Endothelial cell of umbilical vein (primary cell): Measurements from ENCODE around the gene RAD54L. TPM values are rescaled to one million over a fixed set of nuclear protein-coding genes. Genes with fewer than 3 reads are reported as not detected.

ENCODE experiments used
- BruUV-seq: library from RNA; stranded (reverse); fragments of 400-500 nt; replicated peaks from 2 replicates; lab custom pipeline; 2021; lab: Mats Ljungman, UMichigan
- CTCF ChIA-PET: fragments of 300-600, 350-600 bp; sonication (Branson Sonifier 250); formaldehyde crosslinking; loops from one replicate; lab custom pipeline; 2021; ENCODE audit warnings: antibody characterized with exemption, inconsistent platforms; lab: Charles Lee
- POLR2A ChIA-PET: fragments of 300-600, 350-600 bp; sonication (Branson Sonifier 250); formaldehyde crosslinking; loops from one replicate; lab custom pipeline; 2021; ENCODE audit warnings: antibody characterized with exemption, inconsistent platforms; lab: Charles Lee
- DNase-seq: peaks from one replicate; pipeline ENCODE4 v3.0.0-alpha.2; 2011; ENCODE audit warnings: low read depth, low spot score
- FAIRE-seq: peaks from 2 replicates; lab custom pipeline; 2011; peaks lifted over from hg19 to GRCh38; lab: Jason Lieb, UNC
- H2AFZ ChIP-seq: 2 replicates; pipeline ENCODE4 v1.6.0; 2012; ENCODE audit warnings: low read depth, low read length, control low read depth, inconsistent platforms
- H3K27ac ChIP-seq: 2 replicates; pipeline ENCODE4 v1.5.1; 2011; ENCODE audit warnings: low read depth, mild to moderate bottlenecking, control low read depth, low read length, moderate library complexity; ENCODE audit not compliant: insufficient read depth
- H3K27me3 ChIP-seq, 2 experiments: 2 replicates each; pipeline versions ENCODE4 v1.6.0 to v1.6.1; 2011; ENCODE audit warnings: low read length in 2 of 2, mixed read lengths in 1 of 2; ENCODE audit not compliant: control insufficient read depth in 2 of 2, insufficient read depth in 2 of 2
- H3K36me3 ChIP-seq, 2 experiments: 2 replicates in 1 of 2; 3 replicates in 1 of 2; pipeline ENCODE4 v1.5.1; 2011; ENCODE audit warnings: low read length in 2 of 2, mild to moderate bottlenecking in 1 of 2, moderate library complexity in 1 of 2; ENCODE audit not compliant: control insufficient read depth in 2 of 2, insufficient read depth in 2 of 2; ENCODE audit errors: extremely low read depth in 1 of 2
- H3K4me1 ChIP-seq: 3 replicates; pipeline ENCODE4 v1.5.1; 2011; ENCODE audit warnings: mild to moderate bottlenecking, low read length; ENCODE audit not compliant: control insufficient read depth, insufficient read depth; ENCODE audit errors: extremely low read depth
- H3K4me2 ChIP-seq: 2 replicates; pipeline ENCODE4 v1.6.1; 2011; ENCODE audit warnings: low read length, control low read depth, mixed read lengths; ENCODE audit not compliant: insufficient read depth
- H3K4me3 ChIP-seq, 3 experiments: fragments of 200-600 bp in 1 of 3; sonication (generic), shearing (Covaris generic) in 1 of 3; replicated peaks in 1 of 3; 2 replicates each; pipeline ENCODE4 v1.5.1; 2011 to 2016; ENCODE audit warnings: control low read depth in 3 of 3, low read length in 3 of 3, mild to moderate bottlenecking in 2 of 3, inconsistent platforms in 1 of 3, low read depth in 1 of 3, moderate library complexity in 1 of 3; ENCODE audit not compliant: insufficient read depth in 1 of 3
- H3K79me2 ChIP-seq: 2 replicates; pipeline ENCODE4 v1.6.0; 2012; ENCODE audit warnings: low read length, inconsistent platforms; ENCODE audit not compliant: control insufficient read depth, insufficient read depth
- H3K9ac ChIP-seq: replicated peaks from 2 replicates; pipeline ENCODE3; 2011; ENCODE audit warnings: low read length, control low read depth; ENCODE audit not compliant: insufficient read depth; ENCODE audit errors: extremely low read depth
- H3K9me1 ChIP-seq: replicated peaks from 3 replicates; pipeline ENCODE4 v1.6.0; 2011; ENCODE audit warnings: mild to moderate bottlenecking, low read length; ENCODE audit not compliant: control insufficient read depth, insufficient read depth; ENCODE audit errors: extremely low read depth
- H3K9me3 ChIP-seq: replicated peaks from 2 replicates; pipeline ENCODE4 v1.5.1; 2012; ENCODE audit warnings: low read length, inconsistent platforms; ENCODE audit not compliant: control insufficient read depth, insufficient read depth
- H4K20me1 ChIP-seq: replicated peaks from 2 replicates; pipeline ENCODE3; 2011; ENCODE audit warnings: mild to moderate bottlenecking, low read length; ENCODE audit not compliant: control insufficient read depth, insufficient read depth; ENCODE audit errors: extremely low read depth
- EZH2 ChIP-seq: IDR thresholded peaks from 2 replicates; pipeline ENCODE4 v1.6.1; 2012; ENCODE audit warnings: borderline replicate concordance, low read depth, mild to moderate bottlenecking, moderate library complexity, low read length, inconsistent platforms; ENCODE audit not compliant: severe bottlenecking
- FOS ChIP-seq: IDR thresholded peaks from 2 replicates; pipeline ENCODE4 v1.6.1; 2011; ENCODE audit warnings: mild to moderate bottlenecking, low read length, moderate library complexity, borderline replicate concordance; ENCODE audit not compliant: insufficient read depth
- GATA2 ChIP-seq: IDR thresholded peaks from 2 replicates; pipeline ENCODE4 v1.7.0; 2011; ENCODE audit warnings: low read depth, mild to moderate bottlenecking, moderate library complexity, mixed read lengths, low read length; ENCODE audit not compliant: insufficient read length, insufficient read depth
- JUN ChIP-seq: IDR thresholded peaks from 2 replicates; pipeline ENCODE4 v1.6.1; 2011; ENCODE audit warnings: borderline replicate concordance, low read depth; ENCODE audit not compliant: insufficient read length, insufficient read depth
- MYC ChIP-seq: IDR thresholded peaks from one replicate; pipeline ENCODE4 v1.6.1; 2011; ENCODE audit warnings: mild to moderate bottlenecking, low read depth, low read length
- POLR2A ChIP-seq: IDR thresholded peaks from 2 replicates; pipeline ENCODE4 v1.6.1; 2012; ENCODE audit warnings: low read depth, mild to moderate bottlenecking, control low read depth, low read length
- POLR2AphosphoS5 ChIP-seq: IDR thresholded peaks from 2 replicates; pipeline ENCODE4 v1.6.1; 2012; ENCODE audit warnings: low read depth, mild to moderate bottlenecking, control low read depth, low read length, moderate library complexity; ENCODE audit not compliant: insufficient read depth
- dilution Hi-C: fragments of 300-500 bp; cut with MboI; formaldehyde crosslinking; loops from one replicate; pipeline ENCODE4 v1.15.0; 2019; ENCODE audit warnings: low sequenced_read_pairs; ENCODE audit not compliant: extremely low pct_ligation_motif_present
- intact Hi-C: fragments of 100-400 bp; cut with micrococcal nuclease; formaldehyde crosslinking; loops from one replicate; pipeline ENCODE4 v1.10.0; 2022
- polyA plus RNA-seq, 4 experiments: library from polyadenylated mRNA; depleted of rRNA in 3 of 4; stranded (reverse) in 3 of 4; unstranded in 1 of 4; fragments of >200 nt; gene quantifications; 2 replicates each; pipeline versions ENCODE4 v1.2.1 to v1.2.3, GENCODE V29; 2011 to 2012; ENCODE audit warnings: missing spikeins in 1 of 4
- total RNA-seq: library from RNA; stranded (reverse); gene quantifications from 2 replicates; pipeline ENCODE4 v1.2.3, GENCODE V29; 2021
- TF ChIP-seq, protein P1 (sequence below): IDR thresholded peaks from 2 replicates; pipeline ENCODE4 v1.6.1; 2011; ENCODE audit not compliant: insufficient read depth, insufficient read length
- TF ChIP-seq, protein P2 (sequence below), 2 donors: IDR thresholded peaks; 1 replicate in 1 of 2; 2 replicates in 1 of 2; pipeline ENCODE4 v1.5.1; 2011; ENCODE audit warnings: low read length in 2 of 2, mild to moderate bottlenecking in 2 of 2, moderate library complexity in 2 of 2, control low read depth in 1 of 2, inconsistent platforms in 1 of 2, low read depth in 1 of 2; ENCODE audit not compliant: insufficient read depth in 1 of 2; ENCODE audit errors: extremely low read depth in 1 of 2

Gene RAD54L
- total and polyA plus RNA-seq, 2 donors (not counting 3 experiments of a cell fraction or from before 2014, with no cell fraction given) = 10.5 to 18.9 TPM

DNA sequence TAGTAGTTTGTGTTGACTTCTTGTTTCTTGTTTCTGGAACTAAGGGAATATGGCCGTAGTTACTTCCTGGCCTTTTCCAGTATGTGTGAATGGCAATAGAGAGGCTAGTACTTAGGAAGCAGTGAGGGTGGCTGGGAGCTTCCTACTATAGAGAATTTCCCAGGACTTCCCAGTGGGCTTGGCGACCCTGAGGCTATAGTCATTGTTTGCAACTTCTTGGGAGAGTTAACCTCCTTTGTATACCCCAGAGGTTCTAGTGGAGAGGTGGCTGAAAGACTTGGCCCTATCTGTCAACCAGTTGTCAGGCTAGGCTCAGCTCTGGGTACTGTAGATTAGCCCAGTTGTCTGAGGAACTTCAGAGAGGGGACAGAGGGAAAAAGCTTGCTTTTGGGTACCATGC lies 15.6 kb downstream of the RAD54L start:
- intact Hi-C loops = no loop called here
- H3K4me1 ChIP-seq = no peaks in the 10 kb centered on the region
- TF ChIP-seq, protein P1, sequence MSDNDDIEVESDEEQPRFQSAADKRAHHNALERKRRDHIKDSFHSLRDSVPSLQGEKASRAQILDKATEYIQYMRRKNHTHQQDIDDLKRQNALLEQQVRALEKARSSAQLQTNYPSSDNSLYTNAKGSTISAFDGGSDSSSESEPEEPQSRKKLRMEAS = no peak
- TF ChIP-seq, protein P2, sequence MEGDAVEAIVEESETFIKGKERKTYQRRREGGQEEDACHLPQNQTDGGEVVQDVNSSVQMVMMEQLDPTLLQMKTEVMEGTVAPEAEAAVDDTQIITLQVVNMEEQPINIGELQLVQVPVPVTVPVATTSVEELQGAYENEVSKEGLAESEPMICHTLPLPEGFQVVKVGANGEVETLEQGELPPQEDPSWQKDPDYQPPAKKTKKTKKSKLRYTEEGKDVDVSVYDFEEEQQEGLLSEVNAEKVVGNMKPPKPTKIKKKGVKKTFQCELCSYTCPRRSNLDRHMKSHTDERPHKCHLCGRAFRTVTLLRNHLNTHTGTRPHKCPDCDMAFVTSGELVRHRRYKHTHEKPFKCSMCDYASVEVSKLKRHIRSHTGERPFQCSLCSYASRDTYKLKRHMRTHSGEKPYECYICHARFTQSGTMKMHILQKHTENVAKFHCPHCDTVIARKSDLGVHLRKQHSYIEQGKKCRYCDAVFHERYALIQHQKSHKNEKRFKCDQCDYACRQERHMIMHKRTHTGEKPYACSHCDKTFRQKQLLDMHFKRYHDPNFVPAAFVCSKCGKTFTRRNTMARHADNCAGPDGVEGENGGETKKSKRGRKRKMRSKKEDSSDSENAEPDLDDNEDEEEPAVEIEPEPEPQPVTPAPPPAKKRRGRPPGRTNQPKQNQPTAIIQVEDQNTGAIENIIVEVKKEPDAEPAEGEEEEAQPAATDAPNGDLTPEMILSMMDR (IDR thresholded peaks at IDR 0.05; ENCODE audit: extremely low read depth in 1 of 2, insufficient read depth in 1 of 2, low read depth in 1 of 2, low read length in 2 of 2) = no peak
- no peak for TF ChIP-seq POLR2A
- no peak for TF ChIP-seq FOS
- TF ChIP-seq EZH2 = no peak
- no peak for TF ChIP-seq POLR2AphosphoS5
- no peak for TF ChIP-seq MYC
- TF ChIP-seq JUN = no peak
- no peak for TF ChIP-seq GATA2
- no peaks in the 10 kb centered on the region for H3K9me1 ChIP-seq
- FAIRE-seq (no peak), DNase-seq (no peak)
- H3K79me2 ChIP-seq = no peaks in the 10 kb centered on the region
- no peak overlapping the region for H3K4me2 ChIP-seq
- H3K36me3 ChIP-seq = peaks cover 0 to 14% of the 10 kb centered on the region in 2 experiments
- dilution Hi-C loops = no loop called here
- no peaks in the 10 kb centered on the region for H3K27me3 ChIP-seq
- no peak overlapping the region for H3K9ac ChIP-seq
- H4K20me1 ChIP-seq = no peaks in the 10 kb centered on the region
- H2AFZ ChIP-seq = no peak overlapping the region
- no TSS peak for BruUV-seq
- CTCF ChIA-PET = interaction anchor here (0.9 to 1.5 kb wide), 2 partner anchors 9 to 16 kb away, joined by 3 to 4 read pairs; no protein-coding TSS in a partner anchor
- no peak overlapping the region for H3K27ac ChIP-seq
- no peaks in the 10 kb centered on the region for H3K9me3 ChIP-seq
- POLR2A ChIA-PET = interaction anchor here (1.9 kb wide), 1 partner anchor 16 kb away, joined by 5 read pairs; the partner anchor contains the start of gene RAD54L
- H3K4me3 ChIP-seq = no peak overlapping the region
